WTC11 (cell line): ENCODE measurements around the gene GRAMD4. TPM values are rescaled to one million over a fixed set of nuclear protein-coding genes. Genes with fewer than 3 reads are reported as not detected.
A peak's percentile ranks its signal among the peaks of the same experiment; 100 is the strongest.

Source experiments
- ATAC-seq: fragments of 200-7000 bp; cut with Tn5 transposase; 2 replicates; pipeline ENCODE4 v1.10.0; 2021; ENCODE audit warnings: mild to moderate bottlenecking, moderate library complexity
- CTCF ChIA-PET: fragments of 300-600 bp; sonication (Branson Sonifier 250); formaldehyde crosslinking; loops from one replicate; lab custom pipeline; 2021; ENCODE audit warnings: antibody characterized with exemption; lab: Charles Lee
- POLR2A ChIA-PET: fragments of 350-600 bp; sonication (Branson Sonifier 250); formaldehyde crosslinking; loops from one replicate; lab custom pipeline; 2021; ENCODE audit warnings: antibody characterized with exemption; lab: Charles Lee
- DNase-seq: peaks from one replicate; pipeline ENCODE4 v3.0.0; 2021; ENCODE audit warnings: low spot score
- H3K27ac Mint-ChIP-seq: 2 replicates; pipeline ENCODE4 v1.8.0; 2021; ENCODE audit warnings: mixed read lengths
- H3K27me3 Mint-ChIP-seq: 2 replicates; pipeline ENCODE4 v1.8.0; 2021; ENCODE audit warnings: low read depth, mild to moderate bottlenecking, moderate library complexity, mixed read lengths
- H3K36me3 Mint-ChIP-seq: 2 replicates; pipeline ENCODE4 v1.8.0; 2021; ENCODE audit warnings: mixed read lengths
- H3K4me1 Mint-ChIP-seq: 2 replicates; pipeline ENCODE4 v1.8.0; 2022; ENCODE audit warnings: mixed read lengths
- H3K4me3 Mint-ChIP-seq: 2 replicates; pipeline ENCODE4 v1.8.0; 2021; ENCODE audit warnings: mild to moderate bottlenecking, moderate library complexity, mixed read lengths
- H3K9me3 Mint-ChIP-seq: 2 replicates; pipeline ENCODE4 v1.8.0; 2021; ENCODE audit warnings: mixed read lengths
- ARID4B ChIP-seq: sonication (generic); formaldehyde crosslinking; IDR thresholded peaks from 2 replicates; pipeline ENCODE4 v1.8.0; 2023; ENCODE audit warnings: missing genetic modification reagents, mild to moderate bottlenecking, borderline replicate concordance
- ATF1 ChIP-seq: sonication (generic); formaldehyde crosslinking; IDR thresholded peaks from 2 replicates; pipeline ENCODE4 v1.8.1; 2023; ENCODE audit warnings: mild to moderate bottlenecking, moderate library complexity, missing genetic modification reagents
- ATF3 ChIP-seq: sonication (generic); formaldehyde crosslinking; conservative IDR thresholded peaks from 2 replicates; pipeline ENCODE4 v1.8.1; 2022; ENCODE audit warnings: mild to moderate bottlenecking, missing genetic modification reagents
- CBFB ChIP-seq: sonication (generic); formaldehyde crosslinking; IDR thresholded peaks from 2 replicates; pipeline ENCODE4 v1.8.1; 2022; ENCODE audit warnings: mild to moderate bottlenecking, low read depth, missing genetic modification reagents
- EMX1 ChIP-seq: fragments of 250-450 bp; sonication (Bioruptor Pico); IDR thresholded peaks from 2 replicates; pipeline ENCODE4 v1.8.0; 2021; ENCODE audit warnings: mild to moderate bottlenecking
- ERG ChIP-seq: fragments of 250-450 bp; sonication (Bioruptor Pico); IDR thresholded peaks from 2 replicates; pipeline ENCODE4 v1.8.0; 2021; ENCODE audit warnings: mild to moderate bottlenecking
- ETV6 ChIP-seq: sonication (generic); formaldehyde crosslinking; IDR thresholded peaks from 2 replicates; pipeline ENCODE4 v1.8.1; 2022; ENCODE audit warnings: mild to moderate bottlenecking, missing genetic modification reagents
- HMGA2 ChIP-seq: fragments of 250-450 bp; sonication (Bioruptor Pico); IDR thresholded peaks from 2 replicates; pipeline ENCODE4 v1.4.0; 2021; ENCODE audit warnings: mild to moderate bottlenecking, moderate library complexity
- IRF2 ChIP-seq: sonication (generic); formaldehyde crosslinking; IDR thresholded peaks from 2 replicates; pipeline ENCODE4 v1.8.0; 2022; ENCODE audit warnings: low read depth, missing genetic modification reagents, borderline replicate concordance
- JAZF1 ChIP-seq: fragments of 250-450 bp; sonication (Bioruptor Pico); IDR thresholded peaks from 2 replicates; pipeline ENCODE4 v1.9.0; 2021; ENCODE audit warnings: moderate library complexity, mild to moderate bottlenecking, inconsistent platforms
- KAT7 ChIP-seq: sonication (generic); formaldehyde crosslinking; IDR thresholded peaks from 2 replicates; pipeline ENCODE4 v1.8.1; 2023; ENCODE audit warnings: missing genetic modification reagents, mild to moderate bottlenecking, borderline replicate concordance
- MLX ChIP-seq: sonication (generic); formaldehyde crosslinking; IDR thresholded peaks from 2 replicates; pipeline ENCODE4 v1.8.1; 2023; ENCODE audit warnings: mild to moderate bottlenecking, missing genetic modification reagents, moderate library complexity
- MXD4 ChIP-seq: fragments of 250-450 bp; sonication (Bioruptor Pico); IDR thresholded peaks from 2 replicates; pipeline ENCODE4 v1.8.0; 2021; ENCODE audit warnings: mild to moderate bottlenecking, moderate library complexity, borderline replicate concordance
- NFE2L1 ChIP-seq: sonication (generic); formaldehyde crosslinking; IDR thresholded peaks from 2 replicates; pipeline ENCODE4 v1.8.1; 2023; ENCODE audit warnings: missing genetic modification reagents
- NR2C2 ChIP-seq: sonication (generic); formaldehyde crosslinking; IDR thresholded peaks from 2 replicates; pipeline ENCODE4 v1.8.0; 2022; ENCODE audit warnings: mild to moderate bottlenecking, missing genetic modification reagents
- NR3C1 ChIP-seq: sonication (generic); formaldehyde crosslinking; conservative IDR thresholded peaks from 2 replicates; pipeline ENCODE4 v1.8.1; 2023; ENCODE audit warnings: low read depth, mild to moderate bottlenecking, missing genetic modification reagents
- OVOL2 ChIP-seq: fragments of 250-450 bp; sonication (Bioruptor Pico); IDR thresholded peaks from 2 replicates; pipeline ENCODE4 v1.9.0; 2021; ENCODE audit warnings: mild to moderate bottlenecking, borderline replicate concordance
- PREB ChIP-seq: sonication (generic); formaldehyde crosslinking; IDR thresholded peaks from 2 replicates; pipeline ENCODE4 v1.8.1; 2022; ENCODE audit warnings: mild to moderate bottlenecking, missing genetic modification reagents, moderate library complexity, borderline replicate concordance
- PRRX2 ChIP-seq: fragments of 250-450 bp; sonication (Bioruptor Pico); IDR thresholded peaks from 2 replicates; pipeline ENCODE4 v1.8.0; 2021; ENCODE audit warnings: mild to moderate bottlenecking
- TP53 ChIP-seq: sonication (generic); formaldehyde crosslinking; IDR thresholded peaks from 2 replicates; pipeline ENCODE4 v1.8.1; 2023; ENCODE audit warnings: mild to moderate bottlenecking, missing genetic modification reagents
- USF1 ChIP-seq: sonication (generic); formaldehyde crosslinking; IDR thresholded peaks from 2 replicates; pipeline ENCODE4 v1.8.0; 2022; ENCODE audit warnings: mild to moderate bottlenecking, missing genetic modification reagents
- USF2 ChIP-seq: sonication (generic); formaldehyde crosslinking; IDR thresholded peaks from 2 replicates; pipeline ENCODE4 v1.8.1; 2023; ENCODE audit warnings: mild to moderate bottlenecking, missing genetic modification reagents, moderate library complexity
- total RNA-seq: library from RNA; stranded (reverse); gene quantifications from 3 replicates; pipeline ENCODE4 v1.2.3, GENCODE V29; 2021

GRAMD4 gene
- total RNA-seq, 1 experiment from 2014 or later, result 41.0 TPM

GRCh38 chr22:46626911-46627805 is 7.0 kb downstream of the GRAMD4 start (continued):
- TF ChIP-seq KAT7, result no peak
- TF ChIP-seq ATF3 (CRISPR knock-in tag), result no peak
- TF ChIP-seq USF2 (CRISPR knock-in tag), result peak; percentile 34
- TF ChIP-seq CBFB (CRISPR knock-in tag), result no peak
- TF ChIP-seq MXD4 (CRISPR knock-in tag), result no peak
- TF ChIP-seq IRF2 (CRISPR knock-in tag), result no peak
- no peak for TF ChIP-seq ETV6 (CRISPR knock-in tag)
- TF ChIP-seq JAZF1 (CRISPR knock-in tag), result no peak

- Mint-ChIP-seq H3K4me3 (no peak overlapping the region), H3K27ac (peak overlapping the region; percentile 60; the same call in 1 of the 2 replicates), H3K36me3 (no peaks in the 10 kb centered on the region), H3K27me3 (no peaks in the 10 kb centered on the region), H3K4me1 (peaks cover 20% of the 10 kb centered on the region), H3K9me3 (no peaks in the 10 kb centered on the region)
- TF ChIP-seq MLX (CRISPR knock-in tag) (no peak), HMGA2 (CRISPR knock-in tag) (no peak), PRRX2 (CRISPR knock-in tag) (no peak), KAT7 (no peak), OVOL2 (CRISPR knock-in tag) (no peak), ATF1 (no peak), NR2C2 (CRISPR knock-in tag) (no peak), ERG (CRISPR knock-in tag) (no peak), TP53 (CRISPR knock-in tag) (no peak), NR3C1 (no peak)
- ATAC-seq (no peak), DNase-seq (no peak)
- ChIA-PET CTCF (interaction anchor here (0.7 to 1.8 kb wide), 9 partner anchors 8 to 732 kb away, joined by 3 to 13 read pairs (median 4); no protein-coding TSS in a partner anchor), POLR2A (interaction anchor here (0.7 kb wide), 1 partner anchor 8 kb away, joined by 3 read pairs; no protein-coding TSS in a partner anchor)
Observed at GRCh38 chr22:46627806-46628482, 7.8 kb downstream of the GRAMD4 start.

GRCh38 chr22:46628756-46629155 is 8.6 kb downstream of the GRAMD4 start:
- H3K27ac Mint-ChIP-seq, result no peak overlapping the region
- H3K27me3 Mint-ChIP-seq, result no peaks in the 10 kb centered on the region
- peaks cover 20% of the 10 kb centered on the region for H3K4me1 Mint-ChIP-seq
- no peak overlapping the region for H3K4me3 Mint-ChIP-seq
- ChIA-PET POLR2A (no interaction called here), CTCF (interaction anchor here (1.1 kb wide), 1 partner anchor 65 kb away, joined by 4 read pairs; no protein-coding TSS in a partner anchor)
- ATAC-seq (no peak), DNase-seq (no peak)
- no peaks in the 10 kb centered on the region for H3K9me3 Mint-ChIP-seq
- no peaks in the 10 kb centered on the region for H3K36me3 Mint-ChIP-seq
- TF ChIP-seq PREB (CRISPR knock-in tag) (no peak), MXD4 (CRISPR knock-in tag) (no peak), NFE2L1 (CRISPR knock-in tag) (no peak), ARID4B (CRISPR knock-in tag) (no peak), EMX1 (CRISPR knock-in tag) (no peak), USF1 (CRISPR knock-in tag) (no peak)
